ENCODE measurements around the gene LRRC28. TPM values are rescaled to one million over a fixed set of nuclear protein-coding genes. Genes with fewer than 3 reads are reported as not detected.

Gene LRRC28
- total RNA-seq, 1 experiment from 2014 or later = 21.4 TPM

GRCh38 chr15:99282586-99282985 is 31.3 kb downstream of the LRRC28 start (continued):
- TF ChIP-seq REST (IDR thresholded peaks at IDR 0.05; ENCODE audit: low read depth) (no peak), POLR2AphosphoS5 (IDR thresholded peaks at IDR 0.05; ENCODE audit: low read depth, low read length) (no peak), POLR2A (IDR thresholded peaks at IDR 0.05; ENCODE audit: borderline replicate concordance, extremely low read depth, insufficient read depth, insufficient read length) (no peak), RAD21 (IDR thresholded peaks at IDR 0.05; ENCODE audit: low read depth) (no peak), CEBPB (IDR thresholded peaks at IDR 0.05; ENCODE audit: low read depth) (no peak)

- H3K36me3 ChIP-seq (ENCODE audit: control insufficient read depth in 1 of 2, insufficient read depth in 2 of 2, low read length in 2 of 2) = no peaks in the 10 kb centered on the region
- no peak overlapping the region for H3K4me2 ChIP-seq (ENCODE audit: low read length)
- no peak overlapping the region for H3K4me3 ChIP-seq (replicated peaks in 1 of 2; ENCODE audit: low read depth in 1 of 2, low read length in 2 of 2)
- H3K9me2 ChIP-seq (ENCODE audit: insufficient read depth) = no peaks in the 10 kb centered on the region
- H3K27me3 ChIP-seq (ENCODE audit: insufficient read depth, low read length) = no peaks in the 10 kb centered on the region
- DNase-seq (ENCODE audit: low read depth, low spot score) (no peak), ATAC-seq (no peak)
- no peaks in the 10 kb centered on the region for H3K9me3 ChIP-seq (ENCODE audit: control insufficient read depth in 1 of 2, insufficient read depth in 1 of 2, low read depth in 1 of 2, low read length in 2 of 2)
- intact Hi-C loops (cut with micrococcal nuclease) = no loop called here
- H3K79me2 ChIP-seq (ENCODE audit: insufficient read depth, low read length) = no peaks in the 10 kb centered on the region; the same call in 1 of the 2 replicates
- RAD21 ChIA-PET (ENCODE audit: low non-redundant PET in 1 of 2, low total read pairs in 2 of 2, uncharacterized antibody in 2 of 2, unreplicated experiment in 2 of 2) = no interaction called here
- POLR2A ChIA-PET = no interaction called here
- H2AFZ ChIP-seq (ENCODE audit: low read depth, low read length, poor library complexity, severe bottlenecking) = no peak overlapping the region
- CTCF ChIA-PET = interaction anchor here (1.9 to 2.0 kb wide), 2 partner anchors 420 to 473 kb away, joined by 7 to 11 read pairs; no protein-coding TSS in a partner anchor
- no peak for TF ChIP-seq REST (IDR thresholded peaks at IDR 0.05; ENCODE audit: low read depth)
- no peak for TF ChIP-seq SP1 (IDR thresholded peaks at IDR 0.05; ENCODE audit: low read depth)
- no peak for TF ChIP-seq POLR2AphosphoS5 (IDR thresholded peaks at IDR 0.05; ENCODE audit: low read depth, low read length)
- TF ChIP-seq CEBPB (IDR thresholded peaks at IDR 0.05; ENCODE audit: low read depth) = no peak
- TF ChIP-seq EZH2phosphoT487 (IDR thresholded peaks at IDR 0.05; ENCODE audit: borderline replicate concordance) = no peak
- TF ChIP-seq JUND (IDR thresholded peaks at IDR 0.05) = no peak
- TF ChIP-seq ZBTB33 (IDR thresholded peaks at IDR 0.05; ENCODE audit: extremely low read depth, insufficient replicate concordance, low read length) = no peak
- no peak overlapping the region for H3K9ac ChIP-seq (ENCODE audit: low read length)
- H3K27ac ChIP-seq (ENCODE audit: low read depth, low read length) = no peak overlapping the region
- BruUV-seq (replicated peaks) = no TSS peak
- H3K4me1 ChIP-seq (ENCODE audit: control insufficient read depth in 1 of 2, insufficient read depth in 2 of 2, low read length in 2 of 2) = no peaks in the 10 kb centered on the region
- no peaks in the 10 kb centered on the region for H4K20me1 ChIP-seq (ENCODE audit: insufficient read depth)
These were observed 32.4 kb downstream of the LRRC28 start for GRCh38 chr15:99283717-99284116.

Data from HCT116 (cell line).